Neural cell (in vitro differentiated cells): ENCODE results near the gene IRF4. TPM values are rescaled to one million over a fixed set of nuclear protein-coding genes. Genes with fewer than 3 reads are reported as not detected.

Experiments used
- H2AFZ ChIP-seq: fragments of 200-600, 300-800 bp; sonication (generic), shearing (Covaris generic); 2 replicates; pipeline ENCODE4 v1.6.0; 2014; ENCODE audit warnings: low read depth, mild to moderate bottlenecking, antibody characterized with exemption, low read length, moderate library complexity
- H3F3A ChIP-seq: fragments of 200-600 bp; shearing (Covaris generic); 2 replicates; pipeline ENCODE4 v1.6.1; 2016; ENCODE audit warnings: mild to moderate bottlenecking, moderate library complexity, mixed read lengths, antibody characterized with exemption, low read length; ENCODE audit not compliant: insufficient read depth, poor library complexity, severe bottlenecking
- H3K27ac ChIP-seq: fragments of 200-600, 300-800 bp; sonication (generic), shearing (Covaris generic); 2 replicates; pipeline ENCODE4 v1.5.1; 2014; ENCODE audit warnings: mild to moderate bottlenecking, low read length, moderate library complexity
- H3K27me3 ChIP-seq: fragments of 300-800, 200-600 bp; sonication (generic), shearing (Covaris generic); 2 replicates; pipeline ENCODE4 v1.6.0; 2014; ENCODE audit warnings: mild to moderate bottlenecking, low read depth, low read length, moderate library complexity; ENCODE audit not compliant: insufficient read depth
- H3K36me3 ChIP-seq: fragments of 300-800, 200-600 bp; sonication (generic), shearing (Covaris generic); 2 replicates; pipeline ENCODE4 v1.5.1; 2014; ENCODE audit warnings: mild to moderate bottlenecking, antibody characterized with exemption, low read length, moderate library complexity; ENCODE audit not compliant: insufficient read depth
- H3K4me2 ChIP-seq: fragments of 300-800, 200-600 bp; sonication (generic), shearing (Covaris generic); 2 replicates; pipeline ENCODE4 v1.6.0; 2014; ENCODE audit warnings: mild to moderate bottlenecking, low read length
- H3K4me3 ChIP-seq: fragments of 300-800, 200-600 bp; sonication (generic), shearing (Covaris generic); 2 replicates; pipeline ENCODE4 v1.5.1; 2014; ENCODE audit warnings: mild to moderate bottlenecking, low read length, moderate library complexity
- H3K79me2 ChIP-seq: fragments of 200-600 bp; shearing (Covaris generic); replicated peaks from 2 replicates; pipeline ENCODE4 v1.6.0; 2014; ENCODE audit warnings: mild to moderate bottlenecking, low read length, moderate library complexity; ENCODE audit not compliant: insufficient read depth
- H3K9ac ChIP-seq: fragments of 300-800, 200-600 bp; sonication (generic), shearing (Covaris generic); 2 replicates; pipeline ENCODE4 v1.6.1; 2016; ENCODE audit warnings: mild to moderate bottlenecking, low read length, mixed read lengths
- H3K9me2 ChIP-seq: fragments of 200-600 bp; shearing (Covaris generic); 2 replicates; pipeline ENCODE4 v1.6.1; 2016; ENCODE audit warnings: mild to moderate bottlenecking, low read length, mixed read lengths; ENCODE audit not compliant: insufficient read depth
- H3K9me3 ChIP-seq: fragments of 200-600, 300-800 bp; sonication (generic), shearing (Covaris generic); 2 replicates; pipeline ENCODE4 v1.6.1; 2016; ENCODE audit warnings: mild to moderate bottlenecking, mixed run types, low read length, moderate library complexity, mixed read lengths
- H4K20me1 ChIP-seq: fragments of 200-600 bp; shearing (Covaris generic); 2 replicates; pipeline ENCODE4 v1.6.1; 2016; ENCODE audit warnings: mild to moderate bottlenecking, mixed run types; ENCODE audit not compliant: insufficient read depth
- EP300 ChIP-seq: fragments of 450-650 bp; conservative IDR thresholded peaks from 2 replicates; pipeline ENCODE4 v1.6.1; 2014; ENCODE audit warnings: antibody characterized with exemption, mild to moderate bottlenecking, moderate library complexity; ENCODE audit not compliant: poor library complexity, severe bottlenecking
- EZH2 ChIP-seq: fragments of 200-600, 300-800 bp; shearing (Covaris generic), sonication (generic); IDR thresholded peaks from 2 replicates; pipeline ENCODE4 v1.6.1; 2014; ENCODE audit warnings: antibody characterized with exemption, low read length, borderline replicate concordance, mild to moderate bottlenecking; ENCODE audit not compliant: insufficient read depth, poor library complexity, severe bottlenecking
- MXI1 ChIP-seq: fragments of 450-650 bp; conservative IDR thresholded peaks from 2 replicates; pipeline ENCODE4 v1.6.1; 2014; ENCODE audit warnings: antibody characterized with exemption, mild to moderate bottlenecking; ENCODE audit not compliant: poor library complexity, severe bottlenecking
- POLR2AphosphoS5 ChIP-seq: IDR thresholded peaks from 2 replicates; pipeline ENCODE4 v1.6.1; 2012
- RAD21 ChIP-seq: fragments of 450-650 bp; conservative IDR thresholded peaks from 2 replicates; pipeline ENCODE4 v1.6.1; 2014; ENCODE audit warnings: antibody characterized with exemption, mild to moderate bottlenecking, moderate library complexity
- SMC3 ChIP-seq: fragments of 450-650 bp; conservative IDR thresholded peaks from 2 replicates; pipeline ENCODE4 v1.6.1; 2014; ENCODE audit warnings: antibody characterized with exemption, mild to moderate bottlenecking, moderate library complexity; ENCODE audit not compliant: poor library complexity
- TAF1 ChIP-seq: IDR thresholded peaks from 2 replicates; pipeline ENCODE4 v1.6.1; 2012; ENCODE audit warnings: low read depth
- polyA plus RNA-seq: library from polyadenylated mRNA; depleted of rRNA; stranded (reverse); fragments of >200 nt; gene quantifications from 2 replicates; pipeline ENCODE4 v1.2.3, GENCODE V29; 2014
- TF ChIP-seq, protein P1 (sequence below): fragments of 450-650 bp; IDR thresholded peaks from 2 replicates; pipeline ENCODE4 v1.5.1; 2014; ENCODE audit warnings: antibody characterized with exemption, mild to moderate bottlenecking, moderate library complexity; ENCODE audit not compliant: poor library complexity, severe bottlenecking
- TF ChIP-seq, protein P2 (sequence below): IDR thresholded peaks from 2 replicates; pipeline ENCODE4 v1.6.1; 2012; ENCODE audit warnings: borderline replicate concordance

IRF4 gene
- polyA plus RNA-seq, 1 donor from 2014 or later, result 0.05 TPM

GRCh38 chr6:397056-397455 lies 5.5 kb downstream of the IRF4 start:
- H3K27me3 ChIP-seq, result peaks cover 46% of the 10 kb centered on the region

GRCh38 chr6:397604-398003 lies 6.1 kb downstream of the IRF4 start:
- no peaks in the 10 kb centered on the region for H3K36me3 ChIP-seq
- H4K20me1 ChIP-seq, result no peaks in the 10 kb centered on the region
- no peaks in the 10 kb centered on the region for H3K9me2 ChIP-seq
- no peak overlapping the region for H3K9ac ChIP-seq
- no peak overlapping the region for H3K27ac ChIP-seq
- H3K9me3 ChIP-seq, result no peaks in the 10 kb centered on the region
- H3K79me2 ChIP-seq, result no peaks in the 10 kb centered on the region
- TF ChIP-seq, protein P1, sequence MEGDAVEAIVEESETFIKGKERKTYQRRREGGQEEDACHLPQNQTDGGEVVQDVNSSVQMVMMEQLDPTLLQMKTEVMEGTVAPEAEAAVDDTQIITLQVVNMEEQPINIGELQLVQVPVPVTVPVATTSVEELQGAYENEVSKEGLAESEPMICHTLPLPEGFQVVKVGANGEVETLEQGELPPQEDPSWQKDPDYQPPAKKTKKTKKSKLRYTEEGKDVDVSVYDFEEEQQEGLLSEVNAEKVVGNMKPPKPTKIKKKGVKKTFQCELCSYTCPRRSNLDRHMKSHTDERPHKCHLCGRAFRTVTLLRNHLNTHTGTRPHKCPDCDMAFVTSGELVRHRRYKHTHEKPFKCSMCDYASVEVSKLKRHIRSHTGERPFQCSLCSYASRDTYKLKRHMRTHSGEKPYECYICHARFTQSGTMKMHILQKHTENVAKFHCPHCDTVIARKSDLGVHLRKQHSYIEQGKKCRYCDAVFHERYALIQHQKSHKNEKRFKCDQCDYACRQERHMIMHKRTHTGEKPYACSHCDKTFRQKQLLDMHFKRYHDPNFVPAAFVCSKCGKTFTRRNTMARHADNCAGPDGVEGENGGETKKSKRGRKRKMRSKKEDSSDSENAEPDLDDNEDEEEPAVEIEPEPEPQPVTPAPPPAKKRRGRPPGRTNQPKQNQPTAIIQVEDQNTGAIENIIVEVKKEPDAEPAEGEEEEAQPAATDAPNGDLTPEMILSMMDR, result no peak
- TF ChIP-seq RAD21 (no peak), EZH2 (no peak), EP300 (no peak), MXI1 (no peak), SMC3 (no peak)
- TF ChIP-seq, protein P2, sequence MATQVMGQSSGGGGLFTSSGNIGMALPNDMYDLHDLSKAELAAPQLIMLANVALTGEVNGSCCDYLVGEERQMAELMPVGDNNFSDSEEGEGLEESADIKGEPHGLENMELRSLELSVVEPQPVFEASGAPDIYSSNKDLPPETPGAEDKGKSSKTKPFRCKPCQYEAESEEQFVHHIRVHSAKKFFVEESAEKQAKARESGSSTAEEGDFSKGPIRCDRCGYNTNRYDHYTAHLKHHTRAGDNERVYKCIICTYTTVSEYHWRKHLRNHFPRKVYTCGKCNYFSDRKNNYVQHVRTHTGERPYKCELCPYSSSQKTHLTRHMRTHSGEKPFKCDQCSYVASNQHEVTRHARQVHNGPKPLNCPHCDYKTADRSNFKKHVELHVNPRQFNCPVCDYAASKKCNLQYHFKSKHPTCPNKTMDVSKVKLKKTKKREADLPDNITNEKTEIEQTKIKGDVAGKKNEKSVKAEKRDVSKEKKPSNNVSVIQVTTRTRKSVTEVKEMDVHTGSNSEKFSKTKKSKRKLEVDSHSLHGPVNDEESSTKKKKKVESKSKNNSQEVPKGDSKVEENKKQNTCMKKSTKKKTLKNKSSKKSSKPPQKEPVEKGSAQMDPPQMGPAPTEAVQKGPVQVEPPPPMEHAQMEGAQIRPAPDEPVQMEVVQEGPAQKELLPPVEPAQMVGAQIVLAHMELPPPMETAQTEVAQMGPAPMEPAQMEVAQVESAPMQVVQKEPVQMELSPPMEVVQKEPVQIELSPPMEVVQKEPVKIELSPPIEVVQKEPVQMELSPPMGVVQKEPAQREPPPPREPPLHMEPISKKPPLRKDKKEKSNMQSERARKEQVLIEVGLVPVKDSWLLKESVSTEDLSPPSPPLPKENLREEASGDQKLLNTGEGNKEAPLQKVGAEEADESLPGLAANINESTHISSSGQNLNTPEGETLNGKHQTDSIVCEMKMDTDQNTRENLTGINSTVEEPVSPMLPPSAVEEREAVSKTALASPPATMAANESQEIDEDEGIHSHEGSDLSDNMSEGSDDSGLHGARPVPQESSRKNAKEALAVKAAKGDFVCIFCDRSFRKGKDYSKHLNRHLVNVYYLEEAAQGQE, result no peak
- peaks cover 41% of the 10 kb centered on the region for H3K27me3 ChIP-seq
- H3K4me2 ChIP-seq, result no peak overlapping the region
- H2AFZ ChIP-seq, result no peak overlapping the region
- H3F3A ChIP-seq, result no peaks in the 10 kb centered on the region
- no peak overlapping the region for H3K4me3 ChIP-seq

More at GRCh38 chr6:397056-397455, 5.5 kb downstream of the IRF4 start:
- Histone ChIP-seq H3K79me2 (no peaks in the 10 kb centered on the region), H3K9me3 (no peaks in the 10 kb centered on the region), H3K36me3 (no peaks in the 10 kb centered on the region), H3K4me3 (no peak overlapping the region), H4K20me1 (no peaks in the 10 kb centered on the region), H3K9ac (no peak overlapping the region), H3F3A (no peaks in the 10 kb centered on the region), H3K4me2 (no peak overlapping the region), H2AFZ (no peak overlapping the region), H3K27ac (no peak overlapping the region), H3K9me2 (no peaks in the 10 kb centered on the region)
- TF ChIP-seq POLR2AphosphoS5 (no peak), RAD21 (no peak), TAF1 (no peak), EZH2 (no peak)

DNA sequence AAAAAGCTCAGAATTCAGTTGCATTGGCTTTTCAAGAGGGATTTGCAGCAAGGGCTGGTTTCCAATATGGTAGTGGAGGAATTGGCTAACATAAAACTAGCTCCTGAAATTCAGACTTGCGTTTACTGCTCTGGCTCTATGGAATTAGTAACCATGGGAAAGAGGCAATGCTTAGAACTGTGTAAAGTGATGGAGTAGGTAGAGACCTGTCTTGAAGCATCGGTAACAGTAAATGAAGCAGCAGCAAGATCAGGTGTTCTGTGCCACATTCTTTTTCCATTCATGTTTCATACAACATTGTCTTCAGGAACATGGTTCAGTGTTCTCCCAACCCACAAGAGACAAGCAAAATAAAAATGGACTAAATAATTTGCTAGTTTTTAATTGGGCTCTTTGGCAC lies 6.5 kb downstream of the IRF4 start:
- peaks cover 36% of the 10 kb centered on the region for H3K27me3 ChIP-seq
- H3K9me3 ChIP-seq, result no peaks in the 10 kb centered on the region
- no peak overlapping the region for H3K4me2 ChIP-seq
- no peaks in the 10 kb centered on the region for H3K36me3 ChIP-seq
- no peaks in the 10 kb centered on the region for H4K20me1 ChIP-seq
- H3K79me2 ChIP-seq, result no peaks in the 10 kb centered on the region
- H3K4me3 ChIP-seq, result no peak overlapping the region
- no peak overlapping the region for H3K9ac ChIP-seq
- TF ChIP-seq RAD21 (no peak), TAF1 (no peak), POLR2AphosphoS5 (no peak), EZH2 (no peak), MXI1 (no peak), EP300 (no peak)
- TF ChIP-seq, protein P2, result no peak
- TF ChIP-seq, protein P1, result no peak
- no peak overlapping the region for H2AFZ ChIP-seq
- no peaks in the 10 kb centered on the region for H3K9me2 ChIP-seq
- H3K27ac ChIP-seq, result no peak overlapping the region
- H3F3A ChIP-seq, result no peaks in the 10 kb centered on the region
